ENCODE measurements around the gene UCKL1.

The UCKL1 gene

GRCh38 chr20:63970714-63971431 lies 14.7 kb upstream of the UCKL1 start:
- H3K4me3 ChIP-seq (ENCODE audit: low read depth, low read length): no peak overlapping the region
- no peak for TF ChIP-seq CTCF (IDR thresholded peaks at IDR 0.05; ENCODE audit: low read depth, low read length)

- no peak for TF ChIP-seq CTCF (IDR thresholded peaks at IDR 0.05; ENCODE audit: low read depth, low read length)
Measured at GRCh38 chr20:63969838-63970713, 13.9 kb upstream of the UCKL1 start, which contains the start of gene ZNF512B. TSS of gene ZNF512B (minus strand) at chr20:63969930. CDS start at chr20:63967950, 1,980 bp downstream.

GRCh38 chr20:63968928-63969760 lies 12.9 kb upstream of the UCKL1 start:
- H3K4me3 ChIP-seq (ENCODE audit: low read depth, low read length): peak overlapping the region; percentile 68
- no peak for TF ChIP-seq CTCF (IDR thresholded peaks at IDR 0.05; ENCODE audit: low read depth, low read length)

More at GRCh38 chr20:63969838-63970713, 13.9 kb upstream of the UCKL1 start, which contains the start of gene ZNF512B:
- H3K4me3 ChIP-seq (ENCODE audit: low read depth, low read length): peak within 1 kb of the TSS; percentile 68

GRCh38 chr20:63968136-63968927 lies 12.1 kb upstream of the UCKL1 start:
- TF ChIP-seq CTCF (IDR thresholded peaks at IDR 0.05; ENCODE audit: low read depth, low read length): no peak
- H3K4me3 ChIP-seq (ENCODE audit: low read depth, low read length): peak overlapping the region; percentile 68

DNA sequence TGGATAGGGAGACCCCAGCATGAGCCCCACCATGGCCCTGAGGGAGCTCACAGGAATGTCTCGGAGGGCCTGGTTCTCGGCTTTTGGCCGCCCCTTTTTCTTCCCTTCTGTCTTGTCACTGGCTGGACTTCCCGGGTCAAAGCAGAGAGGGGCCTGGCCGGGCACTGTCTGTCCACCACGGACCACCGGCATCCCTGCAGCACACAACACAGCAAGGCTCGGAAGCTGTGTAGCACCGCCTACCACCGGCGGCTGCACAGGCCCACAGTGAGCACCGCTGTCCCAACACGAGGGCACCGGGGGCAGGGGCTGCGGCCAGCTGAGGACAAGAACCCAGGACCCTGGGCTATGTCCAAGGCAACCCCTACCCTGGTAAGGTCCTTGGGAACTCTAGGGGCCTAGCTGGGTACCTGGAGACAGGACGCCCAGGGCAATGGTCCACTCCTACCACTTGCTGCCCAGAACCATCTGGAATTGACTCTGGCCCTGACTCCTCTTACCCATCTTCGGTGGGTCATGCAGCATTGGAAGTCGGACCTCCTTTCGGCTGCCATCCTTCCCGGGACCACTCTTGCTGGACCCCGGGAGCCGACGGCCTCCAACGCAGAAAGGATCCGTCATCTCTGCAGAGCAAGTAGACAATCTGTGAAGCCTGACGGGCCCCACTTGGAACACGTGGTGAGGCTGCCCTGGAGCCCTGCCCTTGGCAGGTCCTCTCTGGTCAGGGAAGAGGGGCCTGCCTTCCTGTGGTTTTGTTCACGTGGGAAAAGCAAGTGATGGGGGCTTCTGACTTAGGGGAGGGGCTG lies 11.3 kb upstream of the UCKL1 start:
- TF ChIP-seq CTCF (IDR thresholded peaks at IDR 0.05; ENCODE audit: low read depth, low read length): no peak
- H3K4me3 ChIP-seq (ENCODE audit: low read depth, low read length): no peak overlapping the region

GRCh38 chr20:63966944-63967322 lies 10.7 kb upstream of the UCKL1 start:
- no peak overlapping the region for H3K4me3 ChIP-seq (ENCODE audit: low read depth, low read length)
- no peak for TF ChIP-seq CTCF (IDR thresholded peaks at IDR 0.05; ENCODE audit: low read depth, low read length)
